NT2/D1 (cell line): ENCODE results near the gene CIDEC.

Source experiments
- YY1 ChIP-seq: IDR thresholded peaks from 2 replicates; pipeline ENCODE4 v1.6.1; 2011; ENCODE audit not compliant: insufficient read length, insufficient read depth
- ZNF274 ChIP-seq: IDR thresholded peaks from 2 replicates; pipeline ENCODE4 v1.6.1; 2011; ENCODE audit warnings: mild to moderate bottlenecking, low read depth, low read length

GRCh38 chr3:9833078-9833477 lies 47.0 kb downstream of the CIDEC start:
- TF ChIP-seq YY1 (no peak), ZNF274 (no peak)
